Mesendoderm (in vitro differentiated cells): Measurements from ENCODE around the gene AAGAB. TPM values are rescaled to one million over a fixed set of nuclear protein-coding genes. Genes with fewer than 3 reads are reported as not detected.

Source experiments
- DNase-seq: peaks from one replicate; pipeline ENCODE4 v3.0.0; 2013
- H2AK5ac ChIP-seq: 2 replicates; pipeline ENCODE4 v1.6.1; 2013; ENCODE audit warnings: low read length, inconsistent platforms
- H2BK120ac ChIP-seq: 2 replicates; pipeline ENCODE4 v1.6.1; 2013; ENCODE audit warnings: low read depth, mild to moderate bottlenecking, low read length, moderate library complexity, mixed read lengths
- H2BK15ac ChIP-seq: replicated peaks from 2 replicates; pipeline ENCODE4 v1.6.1; 2013; ENCODE audit warnings: low read depth, mild to moderate bottlenecking, moderate library complexity
- H2BK5ac ChIP-seq: 2 replicates; pipeline ENCODE4 v1.6.1; 2013; ENCODE audit warnings: low read length, inconsistent platforms
- H3K18ac ChIP-seq: 2 replicates; pipeline ENCODE4 v1.6.1; 2013; ENCODE audit warnings: mild to moderate bottlenecking, low read length, mixed read lengths
- H3K23ac ChIP-seq: one replicate; pipeline ENCODE4 v1.6.1; 2013; ENCODE audit warnings: low read length
- H3K27ac ChIP-seq: 2 replicates; pipeline ENCODE4 v1.5.1; 2013; ENCODE audit warnings: low read depth, mild to moderate bottlenecking, inconsistent platforms, low read length, moderate library complexity
- H3K27me3 ChIP-seq: 2 replicates; pipeline ENCODE4 v1.6.1; 2013; ENCODE audit warnings: low read length, control low read depth, mild to moderate bottlenecking, inconsistent platforms; ENCODE audit not compliant: insufficient read depth, poor library complexity
- H3K36me3 ChIP-seq: 2 replicates; pipeline ENCODE4 v1.6.1; 2013; ENCODE audit warnings: low read length, inconsistent platforms; ENCODE audit not compliant: control insufficient read depth, insufficient read depth
- H3K4ac ChIP-seq: one replicate; pipeline ENCODE4 v1.6.1; 2013; ENCODE audit warnings: low read depth, mild to moderate bottlenecking, low read length, moderate library complexity
- H3K4me1 ChIP-seq: 2 replicates; pipeline ENCODE4 v1.6.1; 2013; ENCODE audit warnings: low read depth, low read length, inconsistent platforms; ENCODE audit not compliant: control insufficient read depth
- H3K4me2 ChIP-seq: 2 replicates; pipeline ENCODE4 v1.6.1; 2013; ENCODE audit warnings: low read length
- H3K4me3 ChIP-seq: 2 replicates; pipeline ENCODE4 v1.5.1; 2013; ENCODE audit warnings: mild to moderate bottlenecking, low read length
- H3K56ac ChIP-seq: one replicate; pipeline ENCODE4 v1.6.1; 2013; ENCODE audit warnings: low read length
- H3K79me1 ChIP-seq: 2 replicates; pipeline ENCODE4 v1.6.1; 2013; ENCODE audit warnings: low read length, inconsistent platforms
- H3K79me2 ChIP-seq: 2 replicates; pipeline ENCODE4 v1.6.1; 2013; ENCODE audit warnings: mild to moderate bottlenecking, low read length; ENCODE audit not compliant: control insufficient read depth, insufficient read depth
- H3K9ac ChIP-seq: 2 replicates; pipeline ENCODE4 v1.6.1; 2013; ENCODE audit warnings: low read length, inconsistent platforms
- H4K5ac ChIP-seq: one replicate; pipeline ENCODE4 v1.6.1; 2013; ENCODE audit warnings: low read length
- H4K8ac ChIP-seq: one replicate; pipeline ENCODE4 v1.6.1; 2013; ENCODE audit warnings: low read depth, mild to moderate bottlenecking, control low read depth, low read length, moderate library complexity
- WGBS: extraction: QIAGEN DNeasy Blood & Tissue Kit; methylation state at CpG from one replicate; pipeline ENCODE4 v1.1.7; 2013; ENCODE audit warnings: low lambda C conversion rate, missing lambda C conversion rate; ENCODE audit not compliant: insufficient coverage; ENCODE audit errors: extremely low coverage; 5-methylcytosine and 5-hydroxymethylcytosine counted together
- polyA plus RNA-seq, 2 experiments: library from polyadenylated mRNA; stranded (reverse); fragments of 200-250 nt; gene quantifications; one replicate each; pipeline ENCODE4 v1.2.3, GENCODE V29; 2013

AAGAB gene, protein sequence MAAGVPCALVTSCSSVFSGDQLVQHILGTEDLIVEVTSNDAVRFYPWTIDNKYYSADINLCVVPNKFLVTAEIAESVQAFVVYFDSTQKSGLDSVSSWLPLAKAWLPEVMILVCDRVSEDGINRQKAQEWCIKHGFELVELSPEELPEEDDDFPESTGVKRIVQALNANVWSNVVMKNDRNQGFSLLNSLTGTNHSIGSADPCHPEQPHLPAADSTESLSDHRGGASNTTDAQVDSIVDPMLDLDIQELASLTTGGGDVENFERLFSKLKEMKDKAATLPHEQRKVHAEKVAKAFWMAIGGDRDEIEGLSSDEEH
- 25.9 TPM for polyA plus RNA-seq (2013, experiment 1 of 2)
- polyA plus RNA-seq (2013, experiment 2 of 2) = 25.8 TPM

DNA sequence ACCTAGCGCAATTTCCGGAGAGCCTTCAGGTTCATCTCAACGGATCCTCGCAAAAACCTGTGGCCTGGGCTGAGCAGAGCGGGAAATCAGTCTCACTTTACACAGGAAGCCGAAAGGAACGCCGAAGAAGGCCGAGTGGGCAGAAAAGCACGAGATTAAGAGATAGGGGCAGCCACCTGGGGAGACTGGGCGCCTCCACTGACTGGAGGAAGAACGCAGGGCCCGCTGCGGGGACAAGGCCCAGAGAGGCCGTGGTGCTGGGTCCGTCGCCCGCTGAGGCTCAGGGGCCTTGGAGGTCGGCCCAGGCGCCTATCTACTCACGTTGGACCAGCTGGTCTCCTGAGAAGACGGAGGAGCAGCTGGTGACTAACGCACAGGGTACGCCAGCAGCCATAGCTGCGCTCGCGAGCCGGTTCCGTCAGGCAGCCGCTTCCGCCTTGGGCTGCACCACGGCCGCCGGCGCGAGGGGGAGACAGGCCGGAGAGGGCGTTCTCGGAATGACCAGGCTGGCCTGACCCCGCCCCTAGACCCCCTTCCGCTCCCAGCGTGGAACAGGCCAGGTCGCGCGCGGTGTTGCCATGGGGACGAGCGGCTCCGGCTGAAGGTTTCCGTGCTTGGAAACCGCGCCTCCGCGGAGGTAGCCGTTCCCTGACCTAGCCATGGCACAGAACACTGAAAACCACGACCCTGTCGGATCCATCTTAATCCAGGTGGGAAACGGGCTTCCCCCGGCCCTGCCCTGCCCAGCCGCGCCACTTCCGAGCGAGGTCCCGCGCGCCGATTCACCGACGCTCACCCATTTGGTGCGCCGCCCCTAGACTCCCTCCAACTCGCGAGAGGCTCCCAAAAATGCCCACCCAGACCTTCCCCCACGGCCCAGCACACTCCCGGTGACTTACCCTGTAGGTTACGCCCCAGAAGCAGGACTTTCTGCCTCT, at the start of gene AAGAB, which contains the start of gene IQCH:
Gene AAGAB, minus strand, starts transcription at position 424 of the 938 bp plus-strand sequence. Its CDS starts 30 bp downstream, at position 394.
Gene IQCH, plus strand, starts transcription at position 549 of the 938 bp plus-strand sequence. Its CDS starts 111 bp downstream, at position 660.
- Histone ChIP-seq H3K23ac (no peak within 1 kb of the TSS), H3K9ac (peak within 1 kb of the TSS; percentile 95), H3K36me3 (no peaks in the 10 kb centered on the region), H3K27ac (peak within 1 kb of the TSS; percentile 95), H3K56ac (peak within 1 kb of the TSS; percentile 98), H2BK15ac (no peak within 1 kb of the TSS), H3K79me1 (peaks cover 6% of the 10 kb centered on the region), H2BK120ac (no peak within 1 kb of the TSS), H3K4me1 (no peaks in the 10 kb centered on the region), H3K4me2 (peak within 1 kb of the TSS; percentile 92), H3K27me3 (no peaks in the 10 kb centered on the region), H3K4me3 (peak within 1 kb of the TSS; percentile 98), H3K18ac (peak within 1 kb of the TSS; percentile 77), H4K8ac (peak within 1 kb of the TSS; percentile 87), H4K5ac (no peak within 1 kb of the TSS), H3K79me2 (peaks cover 13% of the 10 kb centered on the region), H3K4ac (peak within 1 kb of the TSS; percentile 75), H2AK5ac (no peak within 1 kb of the TSS), H2BK5ac (no peak within 1 kb of the TSS)
- DNase-seq = peak; percentile 99
- no CpG with 5 or more reads among the region's 76 CpGs for WGBS

DNA sequence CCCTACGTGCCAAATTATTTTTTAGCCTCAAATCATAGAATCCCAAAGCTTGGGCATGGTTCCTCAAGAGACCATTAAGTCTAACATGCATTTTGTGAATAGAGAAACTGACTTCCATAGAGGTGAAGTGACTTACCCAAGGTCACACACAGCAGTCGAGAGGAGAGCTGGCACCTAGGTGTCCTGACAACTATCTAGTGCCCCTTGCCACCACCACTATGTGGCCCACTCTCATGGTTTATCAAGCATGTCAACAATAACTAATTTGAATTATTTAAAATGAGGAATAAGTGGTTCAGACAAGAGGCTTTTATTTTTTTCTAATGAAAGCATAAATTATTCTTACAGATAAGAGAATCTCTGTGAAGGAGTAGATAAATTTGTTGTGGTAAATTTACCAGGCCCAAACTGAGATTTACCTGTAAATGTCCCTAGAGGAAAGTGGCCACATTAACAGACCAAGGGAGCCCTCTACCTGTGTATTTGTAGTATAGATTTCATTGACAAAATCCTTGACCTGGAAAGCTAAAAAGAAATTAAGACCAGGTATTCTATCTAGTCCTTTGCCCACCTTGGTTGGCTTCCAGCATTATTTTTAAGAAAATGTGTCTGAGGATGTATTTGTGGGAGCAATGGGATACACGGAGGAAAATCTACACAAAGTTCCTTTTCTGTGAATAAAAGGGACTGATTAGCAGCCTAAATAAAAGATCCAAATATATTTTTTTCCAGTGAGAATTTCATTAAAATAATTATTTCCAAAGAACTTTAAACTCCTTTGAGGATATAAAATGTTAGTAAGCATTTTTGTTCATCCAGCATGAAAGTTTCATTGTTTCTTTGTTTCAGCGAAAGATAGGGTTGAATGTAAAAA, 49.3 kb upstream of the AAGAB start:
- Histone ChIP-seq H4K8ac (no peak overlapping the region), H3K4me3 (no peak overlapping the region), H3K27ac (no peak overlapping the region), H3K27me3 (no peaks in the 10 kb centered on the region), H3K23ac (no peak overlapping the region), H4K5ac (no peak overlapping the region), H3K18ac (no peak overlapping the region), H3K56ac (no peak overlapping the region), H3K9ac (no peak overlapping the region), H3K79me2 (no peaks in the 10 kb centered on the region), H2AK5ac (no peak overlapping the region), H2BK120ac (no peak overlapping the region), H3K4me2 (no peak overlapping the region), H3K4ac (no peak overlapping the region), H3K36me3 (no peaks in the 10 kb centered on the region), H3K79me1 (no peaks in the 10 kb centered on the region), H2BK5ac (no peak overlapping the region), H3K4me1 (no peaks in the 10 kb centered on the region), H2BK15ac (no peak overlapping the region)
- no CpG with 5 or more reads among the region's 4 CpGs for WGBS
- DNase-seq = peak; percentile 68

DNA sequence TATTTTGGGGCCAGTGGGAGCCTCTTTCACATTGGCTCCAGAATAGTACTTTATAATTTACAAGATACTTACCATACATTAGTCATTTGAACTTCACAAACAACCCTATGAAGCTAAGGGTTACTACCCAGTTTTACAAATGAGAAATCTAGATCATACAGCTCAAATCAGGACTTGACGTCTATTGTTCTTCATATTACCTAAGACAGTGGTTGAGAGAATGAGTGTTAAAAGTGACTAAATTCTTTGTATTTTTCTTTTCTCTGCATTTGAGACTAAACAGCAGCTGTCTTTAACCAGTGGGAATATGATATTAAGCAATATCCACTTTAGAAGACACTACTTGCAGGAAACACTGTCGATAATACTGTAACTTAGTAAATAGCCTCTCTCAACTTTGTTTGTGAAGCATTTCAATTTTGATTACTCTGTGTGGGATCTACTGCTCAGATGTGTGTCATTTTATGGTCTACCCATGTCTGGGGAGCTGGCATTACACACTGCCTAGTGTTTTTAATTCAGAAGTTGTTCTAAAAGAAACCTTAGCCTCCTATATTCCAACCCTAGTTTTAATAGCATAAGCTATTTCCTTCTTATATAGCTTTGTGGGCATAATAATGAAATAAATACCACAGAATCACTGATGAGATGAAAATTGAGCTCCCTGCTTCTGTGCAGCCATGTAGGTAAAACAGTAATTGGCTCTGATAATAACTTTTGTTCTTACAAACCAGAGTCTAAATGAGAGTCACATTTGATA, 46.0 kb upstream of the AAGAB start:
- no peaks in the 10 kb centered on the region for H3K4me1 ChIP-seq
- no peaks in the 10 kb centered on the region for H3K79me2 ChIP-seq
- no peaks in the 10 kb centered on the region for H3K79me1 ChIP-seq
- WGBS = no CpG with 5 or more reads among the region's 2 CpGs
- H3K27me3 ChIP-seq = no peaks in the 10 kb centered on the region
- H3K18ac ChIP-seq = no peak overlapping the region
- H2BK15ac ChIP-seq = no peak overlapping the region
- H3K4me2 ChIP-seq = no peak overlapping the region
- H2BK5ac ChIP-seq = no peak overlapping the region
- H3K27ac ChIP-seq = no peak overlapping the region
- H4K5ac ChIP-seq = no peak overlapping the region
- H4K8ac ChIP-seq = no peak overlapping the region
- no peaks in the 10 kb centered on the region for H3K36me3 ChIP-seq
- no peak overlapping the region for H3K23ac ChIP-seq
- no peak overlapping the region for H2BK120ac ChIP-seq
- no peak overlapping the region for H3K9ac ChIP-seq
- no peak overlapping the region for H3K4ac ChIP-seq
- no peak overlapping the region for H3K56ac ChIP-seq
- no peak for DNase-seq
- H2AK5ac ChIP-seq = no peak overlapping the region
- H3K4me3 ChIP-seq = no peak overlapping the region

DNA sequence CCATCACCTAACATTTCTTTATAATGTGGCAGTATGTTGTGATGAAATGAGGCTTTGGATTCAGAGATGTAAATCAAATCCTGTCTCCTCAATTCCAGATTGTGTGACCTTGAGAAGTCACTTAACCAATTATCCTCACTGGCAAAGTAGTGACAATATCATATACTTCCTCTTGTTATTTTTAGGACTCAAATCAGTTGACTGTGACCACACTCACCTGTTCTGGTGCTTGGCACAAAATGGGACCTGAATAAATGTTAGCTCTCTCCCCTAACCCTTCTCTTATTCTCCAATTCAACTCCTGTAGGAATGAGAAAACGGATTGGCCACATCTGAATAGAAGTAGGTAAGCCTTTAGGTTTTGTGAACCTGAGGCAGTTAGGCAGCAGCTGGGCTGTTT, 42.2 kb upstream of the AAGAB start:
- Histone ChIP-seq H2BK120ac (no peak overlapping the region), H3K18ac (no peak overlapping the region), H2BK15ac (no peak overlapping the region), H3K4ac (no peak overlapping the region), H3K56ac (no peak overlapping the region), H3K27me3 (no peaks in the 10 kb centered on the region), H4K5ac (no peak overlapping the region), H2BK5ac (no peak overlapping the region), H3K79me1 (no peaks in the 10 kb centered on the region), H2AK5ac (no peak overlapping the region), H3K9ac (no peak overlapping the region), H3K79me2 (no peaks in the 10 kb centered on the region), H3K27ac (no peak overlapping the region), H3K36me3 (no peaks in the 10 kb centered on the region), H3K4me2 (no peak overlapping the region), H3K4me1 (no peaks in the 10 kb centered on the region), H3K4me3 (no peak overlapping the region), H3K23ac (no peak overlapping the region), H4K8ac (no peak overlapping the region)
- no CpG with 5 or more reads among the region's 1 CpG for WGBS
- no peak for DNase-seq

DNA sequence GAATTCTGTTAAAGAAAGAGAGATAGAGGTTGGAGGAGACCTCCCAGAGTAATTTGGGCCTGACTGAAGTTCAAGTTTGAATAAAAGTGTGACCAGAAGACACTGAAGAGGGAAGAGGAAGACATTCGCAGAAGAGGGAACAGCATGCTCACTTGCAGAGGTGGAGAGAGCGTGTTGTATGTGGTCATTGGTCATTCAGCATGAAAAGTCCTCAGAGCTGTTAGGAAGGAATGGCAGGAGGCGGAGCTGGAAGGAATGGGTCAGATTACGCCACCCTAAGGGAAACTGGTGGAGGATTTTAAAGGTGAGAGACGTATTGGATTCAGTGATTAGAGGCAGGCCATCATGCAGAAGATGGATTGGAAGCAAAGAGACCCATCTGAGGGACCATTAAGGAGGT, 41.7 kb upstream of the AAGAB start:
- no peaks in the 10 kb centered on the region for H3K4me1 ChIP-seq
- no peaks in the 10 kb centered on the region for H3K79me1 ChIP-seq
- H3K9ac ChIP-seq = no peak overlapping the region
- H3K18ac ChIP-seq = no peak overlapping the region
- no peaks in the 10 kb centered on the region for H3K79me2 ChIP-seq
- no peak overlapping the region for H3K4me2 ChIP-seq
- H3K23ac ChIP-seq = no peak overlapping the region
- no peak overlapping the region for H2BK5ac ChIP-seq
- DNase-seq = peak; percentile 80
- no peak overlapping the region for H3K4me3 ChIP-seq
- H4K5ac ChIP-seq = no peak overlapping the region
- no peaks in the 10 kb centered on the region for H3K27me3 ChIP-seq
- no peak overlapping the region for H2BK120ac ChIP-seq
- H3K27ac ChIP-seq = no peak overlapping the region
- no CpG with 5 or more reads among the region's 5 CpGs for WGBS
- H3K36me3 ChIP-seq = no peaks in the 10 kb centered on the region
- H3K4ac ChIP-seq = no peak overlapping the region
- no peak overlapping the region for H2BK15ac ChIP-seq
- no peak overlapping the region for H3K56ac ChIP-seq
- H4K8ac ChIP-seq = no peak overlapping the region
- no peak overlapping the region for H2AK5ac ChIP-seq
